ENCODE measurements around the gene NOXO1. TPM values are rescaled to one million over a fixed set of nuclear protein-coding genes. Genes with fewer than 3 reads are reported as not detected.

NOXO1 gene
- total RNA-seq, 1 donor from 2014 or later = 0.63 TPM

GRCh38 chr16:1950559-1950958 lies 30.7 kb downstream of the NOXO1 start:
- Mint-ChIP-seq H3K27ac (ENCODE audit: unreplicated experiment) (no peak overlapping the region), H3K4me3 (no peak overlapping the region), H3K4me1 (peaks cover 5% of the 10 kb centered on the region), H3K9me3 (peaks cover 2% of the 10 kb centered on the region), H3K27me3 (ENCODE audit: low read depth) (no peaks in the 10 kb centered on the region), H3K36me3 (ENCODE audit: low read depth) (no peaks in the 10 kb centered on the region)
- no peak for TF ChIP-seq CTCF (conservative IDR thresholded peaks at IDR 0.05)
- no peak for DNase-seq (ENCODE audit: low read depth, low spot score)

GRCh38 chr16:1950047-1950446 lies 31.2 kb downstream of the NOXO1 start:
- no peaks in the 10 kb centered on the region for H3K36me3 Mint-ChIP-seq (ENCODE audit: low read depth)
- no peak for TF ChIP-seq CTCF (conservative IDR thresholded peaks at IDR 0.05)
- no peak overlapping the region for H3K4me3 Mint-ChIP-seq
- H3K27ac Mint-ChIP-seq (ENCODE audit: unreplicated experiment) = no peak overlapping the region
- H3K27me3 Mint-ChIP-seq (ENCODE audit: low read depth) = no peaks in the 10 kb centered on the region
- no peak for DNase-seq (ENCODE audit: low read depth, low spot score)
- peaks cover 5% of the 10 kb centered on the region for H3K4me1 Mint-ChIP-seq
- H3K9me3 Mint-ChIP-seq = peaks cover 2% of the 10 kb centered on the region

GRCh38 chr16:1949507-1949906 lies 31.8 kb downstream of the NOXO1 start:
- no peaks in the 10 kb centered on the region for H3K36me3 Mint-ChIP-seq (ENCODE audit: low read depth)
- H3K4me1 Mint-ChIP-seq = peaks cover 6% of the 10 kb centered on the region
- DNase-seq (ENCODE audit: low read depth, low spot score) = no peak
- no peaks in the 10 kb centered on the region for H3K27me3 Mint-ChIP-seq (ENCODE audit: low read depth)
- H3K27ac Mint-ChIP-seq (ENCODE audit: unreplicated experiment) = no peak overlapping the region
- no peak for TF ChIP-seq CTCF (conservative IDR thresholded peaks at IDR 0.05)
- peaks cover 2% of the 10 kb centered on the region for H3K9me3 Mint-ChIP-seq
- no peak overlapping the region for H3K4me3 Mint-ChIP-seq

GRCh38 chr16:1947369-1947670 lies 33.9 kb downstream of the NOXO1 start:
- no peak for DNase-seq (ENCODE audit: low read depth, low spot score)
- no peak for TF ChIP-seq CTCF (conservative IDR thresholded peaks at IDR 0.05)
- no peaks in the 10 kb centered on the region for H3K36me3 Mint-ChIP-seq (ENCODE audit: low read depth)
- H3K27ac Mint-ChIP-seq (ENCODE audit: unreplicated experiment) = no peak overlapping the region
- H3K4me3 Mint-ChIP-seq = no peak overlapping the region
- peaks cover 9% of the 10 kb centered on the region for H3K4me1 Mint-ChIP-seq
- H3K9me3 Mint-ChIP-seq = no peaks in the 10 kb centered on the region
- H3K27me3 Mint-ChIP-seq (ENCODE audit: low read depth) = no peaks in the 10 kb centered on the region

GRCh38 chr16:1946495-1947368 lies 34.5 kb downstream of the NOXO1 start:
- H3K9me3 Mint-ChIP-seq = no peaks in the 10 kb centered on the region
- no peak overlapping the region for H3K4me3 Mint-ChIP-seq
- H3K27me3 Mint-ChIP-seq (ENCODE audit: low read depth) = no peaks in the 10 kb centered on the region
- H3K27ac Mint-ChIP-seq (ENCODE audit: unreplicated experiment) = no peak overlapping the region
- DNase-seq (ENCODE audit: low read depth, low spot score) = no peak
- TF ChIP-seq CTCF (conservative IDR thresholded peaks at IDR 0.05) = no peak
- H3K36me3 Mint-ChIP-seq (ENCODE audit: low read depth) = no peaks in the 10 kb centered on the region
- H3K4me1 Mint-ChIP-seq = peaks cover 9% of the 10 kb centered on the region

Measured in neural crest cell (in vitro differentiated cells).